Smooth muscle cell (in vitro differentiated cells): ENCODE results near the gene BMP10. TPM values are rescaled to one million over a fixed set of nuclear protein-coding genes. Genes with fewer than 3 reads are reported as not detected.
A peak's percentile ranks its signal among the peaks of the same experiment; 100 is the strongest.

Experiments used
- DNase-seq: peaks from one replicate; lab custom pipeline; 2025; ENCODE audit not compliant: unreplicated experiment; lab: John Stamatoyannopoulos, UW
- H2AFZ ChIP-seq: fragments of 200-600 bp; sonication (generic); 2 replicates; pipeline ENCODE4 v1.6.0; 2016; ENCODE audit warnings: antibody characterized with exemption, low read depth, mild to moderate bottlenecking
- H3F3A ChIP-seq: fragments of 200-600 bp; sonication (generic); 2 replicates; pipeline ENCODE4 v1.6.0; 2017; ENCODE audit warnings: antibody characterized with exemption, low read depth
- H3K27ac ChIP-seq: fragments of 200-600 bp; sonication (generic); 2 replicates; pipeline ENCODE4 v1.5.1; 2016; ENCODE audit warnings: low read depth, mild to moderate bottlenecking
- H3K27me3 ChIP-seq: fragments of 200-600 bp; sonication (generic); 2 replicates; pipeline ENCODE4 v1.6.1; 2016; ENCODE audit warnings: low read depth, mild to moderate bottlenecking
- H3K36me3 ChIP-seq: fragments of 200-600 bp; sonication (generic); 2 replicates; pipeline ENCODE4 v1.5.1; 2016; ENCODE audit warnings: low read depth
- H3K4me1 ChIP-seq: fragments of 200-600 bp; sonication (generic); 2 replicates; pipeline ENCODE4 v1.5.1; 2016; ENCODE audit warnings: low read depth
- H3K4me2 ChIP-seq: fragments of 200-600 bp; sonication (generic); 2 replicates; pipeline ENCODE4 v1.6.0; 2016; ENCODE audit warnings: mild to moderate bottlenecking
- H3K4me3 ChIP-seq: fragments of 200-600 bp; sonication (generic); 2 replicates; pipeline ENCODE4 v1.5.1; 2016; ENCODE audit warnings: mild to moderate bottlenecking
- H3K79me2 ChIP-seq: fragments of 200-600 bp; sonication (generic); 2 replicates; pipeline ENCODE4 v1.6.0; 2016; ENCODE audit warnings: low read depth, mild to moderate bottlenecking
- H3K9ac ChIP-seq: fragments of 200-600 bp; sonication (generic); 2 replicates; pipeline ENCODE4 v1.6.0; 2016; ENCODE audit warnings: low read depth
- H3K9me3 ChIP-seq: fragments of 200-600 bp; sonication (generic); replicated peaks from 2 replicates; pipeline ENCODE4 v1.5.1; 2016; ENCODE audit warnings: low read depth
- H4K20me1 ChIP-seq: fragments of 200-600 bp; sonication (generic); 2 replicates; pipeline ENCODE4 v1.6.0; 2016; ENCODE audit warnings: low read depth
- CTCF ChIP-seq: fragments of 200-600 bp; sonication (generic); IDR thresholded peaks from 2 replicates; pipeline ENCODE4 v1.5.1; 2017; ENCODE audit warnings: borderline replicate concordance, mild to moderate bottlenecking, antibody characterized with exemption; ENCODE audit not compliant: insufficient read depth, poor library complexity, severe bottlenecking
- WGBS: methylation state at CpG from one replicate; pipeline ENCODE4 v1.1.7; 2016; ENCODE audit warnings: low lambda C conversion rate; 5-methylcytosine and 5-hydroxymethylcytosine counted together
- polyA plus RNA-seq: library from polyadenylated mRNA; unstranded; fragments of >200 nt; fragmentation: Nextera tagmentation; extraction: Ambion mirVana; gene quantifications from 2 replicates; pipeline ENCODE4 v1.2.1, GENCODE V29; 2016
- total RNA-seq: library from RNA; depleted of rRNA; stranded (reverse); fragments of >200 nt; gene quantifications from 2 replicates; pipeline ENCODE4 v1.2.3, GENCODE V29; 2014

Gene BMP10
- total and polyA plus RNA-seq, 2 experiments from 2014 or later, result not detected

- Histone ChIP-seq H3K79me2 (no peaks in the 10 kb centered on the region), H4K20me1 (no peaks in the 10 kb centered on the region), H2AFZ (no peak overlapping the region), H3K9me3 (no peaks in the 10 kb centered on the region), H3K4me1 (no peaks in the 10 kb centered on the region), H3K36me3 (no peaks in the 10 kb centered on the region), H3K27me3 (no peaks in the 10 kb centered on the region), H3F3A (peaks cover 5% of the 10 kb centered on the region), H3K9ac (no peak overlapping the region), H3K4me2 (no peak overlapping the region), H3K27ac (no peak overlapping the region), H3K4me3 (no peak overlapping the region)
- no peak for DNase-seq
- TF ChIP-seq CTCF, result no peak
These were observed 23.4 kb downstream of the BMP10 start for GRCh38 chr2:68847751-68848150.

DNA sequence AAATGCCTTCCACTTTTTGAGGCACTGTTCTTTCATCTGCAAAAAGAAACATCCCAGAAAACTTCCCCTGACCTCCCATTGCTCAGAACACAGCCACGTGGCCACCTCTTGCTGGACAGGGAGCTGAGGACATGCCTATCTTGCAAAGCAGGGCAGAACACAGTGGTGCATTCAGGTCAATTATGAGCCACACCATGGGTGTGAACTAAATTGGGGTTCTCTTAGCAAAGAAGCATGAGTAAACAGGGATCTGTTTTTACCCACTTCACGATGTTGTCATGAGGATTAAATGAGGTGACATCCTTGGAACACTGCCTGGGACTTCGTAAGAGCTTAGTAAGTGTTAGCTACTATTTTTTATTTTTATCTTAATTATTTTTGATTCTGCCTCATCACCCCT lies 25.1 kb downstream of the BMP10 start:
- Histone ChIP-seq H4K20me1 (no peaks in the 10 kb centered on the region), H3F3A (peaks cover 5% of the 10 kb centered on the region), H3K4me1 (no peaks in the 10 kb centered on the region), H3K27me3 (no peaks in the 10 kb centered on the region), H3K9ac (no peak overlapping the region), H3K27ac (no peak overlapping the region), H3K4me2 (no peak overlapping the region), H3K36me3 (no peaks in the 10 kb centered on the region), H3K79me2 (no peaks in the 10 kb centered on the region), H2AFZ (no peak overlapping the region), H3K4me3 (no peak overlapping the region), H3K9me3 (no peaks in the 10 kb centered on the region)
- no peak for DNase-seq
- 77% methylated on average over 3 of the region's 3 CpGs for WGBS
- TF ChIP-seq CTCF, result no peak

DNA sequence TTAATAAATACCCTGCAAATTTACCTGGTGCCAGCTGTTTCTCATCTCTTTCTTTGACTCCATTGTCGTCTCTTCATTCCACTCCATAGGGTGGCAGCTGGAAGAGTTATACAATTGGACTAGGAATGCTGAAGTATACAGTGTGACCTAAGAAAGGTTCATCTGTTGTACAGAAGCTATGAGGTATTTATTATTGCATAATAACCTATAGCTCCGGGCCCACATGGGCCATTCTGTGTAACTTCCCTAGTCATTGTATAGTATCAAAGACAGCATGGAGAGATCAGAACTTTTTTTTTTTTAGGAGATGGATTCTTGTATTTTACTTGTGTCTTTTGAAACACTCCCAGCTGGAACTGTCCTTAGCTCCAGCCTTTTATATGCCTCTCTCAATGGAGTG lies 26.2 kb downstream of the BMP10 start:
- no peak for TF ChIP-seq CTCF
- 94% methylated on average over 2 of the region's 2 CpGs for WGBS
- H3K4me1 ChIP-seq, result no peaks in the 10 kb centered on the region
- no peaks in the 10 kb centered on the region for H3K79me2 ChIP-seq
- H3K36me3 ChIP-seq, result no peaks in the 10 kb centered on the region
- no peaks in the 10 kb centered on the region for H3K27me3 ChIP-seq
- no peaks in the 10 kb centered on the region for H3F3A ChIP-seq
- no peak overlapping the region for H3K4me2 ChIP-seq
- H4K20me1 ChIP-seq, result no peaks in the 10 kb centered on the region
- no peak for DNase-seq
- H2AFZ ChIP-seq, result no peak overlapping the region
- no peak overlapping the region for H3K27ac ChIP-seq
- no peak overlapping the region for H3K9ac ChIP-seq
- H3K9me3 ChIP-seq, result no peaks in the 10 kb centered on the region
- no peak overlapping the region for H3K4me3 ChIP-seq

GRCh38 chr2:68839260-68839833 lies 31.9 kb downstream of the BMP10 start:
- H3K4me3 ChIP-seq, result no peak overlapping the region
- peak; percentile 51 for TF ChIP-seq CTCF
- no peaks in the 10 kb centered on the region for H3K79me2 ChIP-seq
- H3K9ac ChIP-seq, result no peak overlapping the region
- no peaks in the 10 kb centered on the region for H3K4me1 ChIP-seq
- H3F3A ChIP-seq, result no peaks in the 10 kb centered on the region
- no peak overlapping the region for H3K4me2 ChIP-seq
- no peaks in the 10 kb centered on the region for H4K20me1 ChIP-seq
- no peak overlapping the region for H2AFZ ChIP-seq
- no peaks in the 10 kb centered on the region for H3K36me3 ChIP-seq
- no peak overlapping the region for H3K27ac ChIP-seq
- H3K9me3 ChIP-seq, result no peaks in the 10 kb centered on the region
- H3K27me3 ChIP-seq, result no peaks in the 10 kb centered on the region
- 91% methylated on average over 2 of the region's 2 CpGs for WGBS
- DNase-seq, result no peak
